ENCODE data around the gene ZBTB7C.

- no peak for TF ChIP-seq CTCF (IDR thresholded peaks at IDR 0.05)
- TF ChIP-seq POLR2A (IDR thresholded peaks at IDR 0.05): no peak
Measured at GRCh38 chr18:48199399-48199798, 209.8 kb downstream of the ZBTB7C start.

Data from esophagus squamous epithelium (tissue), 4 donors.